Psoas muscle (tissue), 8 donors: ENCODE results near the gene SYS1. TPM values are rescaled to one million over a fixed set of nuclear protein-coding genes. Genes with fewer than 3 reads are reported as not detected.

ENCODE experiments used
- ATAC-seq, 4 donors: fragments of 200-7000 bp; cut with Tn5 transposase; one replicate each; pipeline ENCODE4 v1.9.1; 2020; ENCODE audit warnings: moderate library complexity in 3 of 4, mild to moderate bottlenecking in 2 of 4
- DNase-seq, 2 donors: peaks; one replicate each; pipeline ENCODE4 v3.0.0-alpha.2; 2020
- H3K27ac ChIP-seq: fragments of 200-600 bp; one replicate; pipeline ENCODE4 v1.8.0; 2022
- H3K27me3 ChIP-seq, 3 donors: fragments of 200-600 bp in 1 of 3; one replicate each; pipeline versions ENCODE4 v1.6.1 to v1.8.0; 2013 to 2022; ENCODE audit warnings: low read length in 2 of 3, mild to moderate bottlenecking in 2 of 3, moderate library complexity in 1 of 3; ENCODE audit not compliant: insufficient read depth in 3 of 3
- H3K36me3 ChIP-seq, 2 donors: fragments of 200-600 bp in 1 of 2; one replicate each; pipeline versions ENCODE4 v1.6.1 to v1.8.0; 2013 to 2022; ENCODE audit warnings: low read depth in 1 of 2, mild to moderate bottlenecking in 1 of 2, moderate library complexity in 1 of 2; ENCODE audit not compliant: insufficient read depth in 1 of 2
- H3K4me1 ChIP-seq: fragments of 200-600 bp; one replicate; pipeline ENCODE4 v1.8.0; 2022
- H3K4me3 ChIP-seq: fragments of 200-600 bp; one replicate; pipeline ENCODE4 v1.8.0; 2022; ENCODE audit warnings: mild to moderate bottlenecking
- H3K9me3 ChIP-seq: fragments of 200-600 bp; one replicate; pipeline ENCODE4 v1.8.0; 2022
- WGBS, 3 donors: extraction: QIAGEN DNeasy Blood & Tissue Kit; methylation state at CpG; one replicate each; pipeline versions ENCODE4 v1.1.6 to v1.1.7; 2013; 5-methylcytosine and 5-hydroxymethylcytosine counted together
- intact Hi-C, 2 donors: fragments of 100-400 bp; cut with DNase I; formaldehyde crosslinking; loops; one replicate each; pipeline versions ENCODE4 v1.11.0 to v1.14.2; 2022
- polyA plus RNA-seq, 3 donors: library from polyadenylated mRNA; stranded (reverse); fragments of 200-250 nt; gene quantifications; one replicate each; pipeline ENCODE4 v1.2.3, GENCODE V29; 2013
- total RNA-seq, 4 donors: library from RNA; stranded (reverse); fragmentation: NEBNext Ultra II Directional in 2 of 4; extraction: Animal tissue kit (Norgen Biotek cat#: 25700) in 2 of 4; gene quantifications; one replicate each; pipeline versions ENCODE4 v1.2.1 to v1.2.4, GENCODE V29; 2021 to 2023
- TF ChIP-seq, protein P1 (sequence below): fragments of 200-600 bp; IDR thresholded peaks from one replicate; pipeline ENCODE4 v1.8.0; 2022; ENCODE audit warnings: antibody characterized with exemption
- donor health status: healthy with polysubstance abuse.
- donor health status: DM: no; HTN: no; CAD: no; lungs with moderate emphysema.
- donor health status: Bipolar disorder and iron deficiency.
- donor health status: healthy.
- donor health status: DM: yes; HTN: yes; CAD: no.
- donor health status: DM: no; HTN: no; CAD: no.
- donor health status: DM: no; HTN: no; CAD: no.
- donor health status: DM: yes; HTN: yes; CAD: no.

SYS1 gene
- total and polyA plus RNA-seq, 7 donors: 17.1 to 73.3 (median 29.6) TPM

DNA sequence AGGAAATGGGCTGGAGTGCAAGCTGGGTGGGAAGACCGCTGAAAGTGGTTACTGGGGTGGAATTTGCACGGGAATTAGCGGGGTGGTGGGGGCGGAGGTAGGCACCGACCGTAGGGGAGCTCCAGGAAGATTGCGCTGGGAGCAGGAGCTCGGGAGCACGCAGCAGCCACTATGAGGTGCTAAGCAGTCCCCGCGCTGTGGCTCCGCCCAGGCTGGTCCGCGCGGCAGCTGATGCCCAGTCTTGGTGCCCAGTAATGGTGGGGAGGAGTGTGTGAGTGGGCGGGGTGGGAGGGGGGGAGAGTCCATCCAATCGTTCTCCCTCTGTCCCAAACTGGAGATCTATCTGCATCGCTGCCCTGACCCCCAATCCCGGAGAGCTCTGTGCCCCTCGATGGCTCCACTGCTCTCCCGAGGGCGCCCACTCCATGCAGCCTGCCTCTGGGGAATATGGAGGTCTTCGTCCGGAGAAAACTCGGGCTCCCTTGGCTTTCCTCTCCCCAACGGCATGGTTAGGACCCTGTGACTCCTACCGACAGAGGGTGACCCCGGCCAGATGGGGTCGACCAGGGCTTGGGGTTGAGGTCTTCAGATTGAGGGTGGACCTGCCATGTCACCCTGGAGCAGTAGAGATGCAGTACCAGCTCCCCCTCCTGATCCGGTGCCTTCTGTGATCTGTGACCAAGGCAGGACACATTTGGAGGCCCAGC, 9.8 kb downstream of the SYS1 start:
- TF ChIP-seq, protein P1, sequence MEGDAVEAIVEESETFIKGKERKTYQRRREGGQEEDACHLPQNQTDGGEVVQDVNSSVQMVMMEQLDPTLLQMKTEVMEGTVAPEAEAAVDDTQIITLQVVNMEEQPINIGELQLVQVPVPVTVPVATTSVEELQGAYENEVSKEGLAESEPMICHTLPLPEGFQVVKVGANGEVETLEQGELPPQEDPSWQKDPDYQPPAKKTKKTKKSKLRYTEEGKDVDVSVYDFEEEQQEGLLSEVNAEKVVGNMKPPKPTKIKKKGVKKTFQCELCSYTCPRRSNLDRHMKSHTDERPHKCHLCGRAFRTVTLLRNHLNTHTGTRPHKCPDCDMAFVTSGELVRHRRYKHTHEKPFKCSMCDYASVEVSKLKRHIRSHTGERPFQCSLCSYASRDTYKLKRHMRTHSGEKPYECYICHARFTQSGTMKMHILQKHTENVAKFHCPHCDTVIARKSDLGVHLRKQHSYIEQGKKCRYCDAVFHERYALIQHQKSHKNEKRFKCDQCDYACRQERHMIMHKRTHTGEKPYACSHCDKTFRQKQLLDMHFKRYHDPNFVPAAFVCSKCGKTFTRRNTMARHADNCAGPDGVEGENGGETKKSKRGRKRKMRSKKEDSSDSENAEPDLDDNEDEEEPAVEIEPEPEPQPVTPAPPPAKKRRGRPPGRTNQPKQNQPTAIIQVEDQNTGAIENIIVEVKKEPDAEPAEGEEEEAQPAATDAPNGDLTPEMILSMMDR: no peak
- intact Hi-C loops: loop anchor here (5.0 kb wide), 3 partner anchors 45 to 65 kb away; partner anchors contain the start of gene PIGT (in 1 of the 2)
- H3K4me3 ChIP-seq: peak overlapping the region; percentile 63

DNA sequence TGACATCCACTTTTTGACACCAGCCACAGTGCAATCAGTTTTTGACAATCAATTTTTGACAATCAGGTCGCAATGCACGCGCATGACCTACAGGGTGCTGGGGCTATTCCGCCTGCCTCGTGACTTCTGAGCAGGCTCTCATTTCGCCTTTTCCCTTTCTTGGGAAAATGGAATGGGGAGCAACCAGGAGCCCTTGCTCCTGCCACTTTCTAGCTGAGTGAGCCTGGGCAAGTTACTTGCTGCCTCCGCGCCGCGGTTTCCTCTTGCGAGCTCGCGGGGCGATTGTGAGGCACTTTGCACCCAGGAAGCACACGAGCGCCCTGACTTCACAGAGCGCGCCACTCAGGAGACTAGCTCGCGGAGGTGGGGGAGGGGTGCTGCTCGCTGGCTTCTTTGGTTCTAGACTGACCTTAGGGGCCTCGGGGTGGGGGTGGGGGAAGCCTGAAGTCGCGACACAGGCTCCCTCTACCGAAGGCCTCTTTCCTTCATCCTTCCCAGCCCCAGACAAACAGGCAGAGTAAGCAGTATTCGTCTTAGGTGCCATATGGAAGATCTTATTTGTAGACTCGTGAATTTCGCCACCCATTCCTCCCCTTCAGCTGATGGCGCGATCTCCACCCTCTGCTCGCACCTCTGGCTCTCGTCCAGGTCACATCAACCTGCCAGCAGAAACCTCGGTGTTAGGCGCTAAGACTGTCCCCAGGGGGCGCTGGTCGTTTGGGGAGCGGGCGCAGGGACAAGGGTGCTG, 10.6 kb downstream of the SYS1 start:
- TF ChIP-seq, protein P1: peak; percentile 83
- DNase-seq (peak; percentile 89 to 95), ATAC-seq (peak; percentile 86 to 94 (median 88))
- no peaks in the 10 kb centered on the region for H3K4me1 ChIP-seq
- H3K27me3 ChIP-seq: no peaks in the 10 kb centered on the region
- intact Hi-C loops: loop anchor here (1.0 to 5.0 kb wide), 6 partner anchors 34 to 64 kb away; partner anchors contain the start of gene PIGT (in 1 of the 2)
- no peaks in the 10 kb centered on the region for H3K9me3 ChIP-seq
- 10 to 13% (median 10%) methylated on average over 33 to 38 of the region's 38 CpGs for WGBS, 3 donors
- peak overlapping the region; percentile 57 for H3K27ac ChIP-seq
- H3K4me3 ChIP-seq: peak overlapping the region; percentile 63
- peaks cover under 1 to 7% of the 10 kb centered on the region in 2 donors for H3K36me3 ChIP-seq

More for the DNA sequence above, 9.8 kb downstream of the SYS1 start:
- Histone ChIP-seq H3K4me1 (no peaks in the 10 kb centered on the region), H3K9me3 (no peaks in the 10 kb centered on the region), H3K27me3 (no peaks in the 10 kb centered on the region), H3K27ac (peak overlapping the region; percentile 57), H3K36me3 (peaks cover 4 to 14% of the 10 kb centered on the region in 2 donors)
- 25 to 34% (median 28%) methylated on average over 27 to 30 of the region's 30 CpGs for WGBS, 3 donors
- ATAC-seq (peak; percentile 82 to 87 (median 83)), DNase-seq (peak; percentile 45 to 74)

DNA sequence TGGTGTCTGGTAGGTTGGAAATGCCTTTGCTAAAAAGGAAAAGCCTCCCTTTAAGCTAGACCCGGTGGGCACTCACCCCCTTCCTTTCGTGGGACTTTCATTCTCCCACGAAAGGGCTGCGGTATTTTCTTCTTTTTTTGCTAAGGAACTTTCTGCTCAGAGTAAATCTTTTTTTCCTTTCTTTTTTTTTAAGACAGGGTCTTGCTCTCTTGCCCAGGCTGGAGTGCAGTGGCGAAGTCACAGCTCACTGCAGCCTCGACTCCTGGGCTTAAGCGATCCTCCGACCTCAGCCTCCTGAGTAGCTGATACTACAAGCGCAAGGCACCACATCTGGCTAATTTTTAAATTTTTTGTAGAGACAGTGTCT, 11.1 kb downstream of the SYS1 start:
- Histone ChIP-seq H3K4me1 (no peaks in the 10 kb centered on the region), H3K27ac (peak overlapping the region; percentile 57), H3K36me3 (peaks cover 0 to 4% of the 10 kb centered on the region in 2 donors), H3K9me3 (no peaks in the 10 kb centered on the region), H3K4me3 (peak overlapping the region; percentile 63), H3K27me3 (no peaks in the 10 kb centered on the region)
- intact Hi-C loops: loop anchor here (1.0 to 5.0 kb wide), 6 partner anchors 33 to 63 kb away; partner anchors contain the start of gene PIGT (in 1 of the 2)
- no peak for ATAC-seq
- WGBS, 3 donors: 65 to 72% (median 69%) methylated on average over 9 of the region's 9 CpGs
- TF ChIP-seq, protein P1: no peak
- DNase-seq: no peak

DNA sequence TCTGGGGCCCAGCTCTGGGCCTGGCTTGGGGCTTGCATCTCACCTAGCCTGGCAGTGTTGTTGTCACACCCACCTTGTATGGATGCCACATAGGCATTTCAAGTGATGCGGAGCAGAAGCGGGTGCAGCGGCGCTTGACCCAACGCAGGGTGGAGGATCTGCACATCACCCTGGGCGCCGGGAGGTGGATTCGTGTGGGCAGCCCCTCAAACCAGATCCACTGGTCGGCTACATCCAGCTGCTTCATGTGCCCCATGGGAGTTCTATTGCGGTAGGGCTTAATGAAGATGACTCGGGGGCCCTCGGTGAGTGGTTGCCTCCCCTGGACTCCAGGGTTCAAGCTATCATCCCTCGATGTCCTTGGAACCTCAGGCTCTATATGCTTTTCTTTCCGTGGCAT, 12.0 kb downstream of the SYS1 start:
- no peak for ATAC-seq
- no peaks in the 10 kb centered on the region for H3K27me3 ChIP-seq
- H3K27ac ChIP-seq: no peak overlapping the region
- 88 to 90% (median 89%) methylated on average over 14 of the region's 14 CpGs for WGBS, 3 donors
- intact Hi-C loops: loop anchor here (1.0 to 5.0 kb wide), 6 partner anchors 32 to 62 kb away; partner anchors contain the start of gene PIGT (in 1 of the 2)
- TF ChIP-seq, protein P1: no peak
- no peak for DNase-seq
- no peaks in the 10 kb centered on the region for H3K9me3 ChIP-seq
- no peak overlapping the region for H3K4me3 ChIP-seq
- H3K4me1 ChIP-seq: no peaks in the 10 kb centered on the region
- peaks cover 0 to 4% of the 10 kb centered on the region in 2 donors for H3K36me3 ChIP-seq
